CD14-positive monocyte (primary cell): Measurements from ENCODE around the gene ZNF827. TPM values are rescaled to one million over a fixed set of nuclear protein-coding genes. Genes with fewer than 3 reads are reported as not detected.

Experiments
- DNase-seq, 3 donors: peaks; one replicate each; pipeline ENCODE4 v3.0.0-alpha.2; 2011 to 2022
- H2AFZ ChIP-seq: 2 replicates; pipeline ENCODE4 v1.6.0; 2012; ENCODE audit warnings: mild to moderate bottlenecking, low read depth, low read length, inconsistent platforms; ENCODE audit not compliant: insufficient read depth, poor library complexity, severe bottlenecking
- H3K27ac ChIP-seq, 2 donors: 1 replicate in 1 of 2; 2 replicates in 1 of 2; pipeline ENCODE4 v1.5.1; 2012 to 2013; ENCODE audit warnings: low read length in 2 of 2, control low read depth in 1 of 2, inconsistent platforms in 1 of 2, low read depth in 1 of 2, mild to moderate bottlenecking in 1 of 2
- H3K27me3 ChIP-seq, 2 donors: one replicate each; pipeline versions ENCODE4 v1.6.0 to v1.6.1; 2011 to 2013; ENCODE audit warnings: low read length in 2 of 2; ENCODE audit not compliant: control insufficient read depth in 2 of 2, insufficient read depth in 2 of 2
- H3K36me3 ChIP-seq, 2 donors: replicated peaks in 1 of 2; 1 replicate in 1 of 2; 2 replicates in 1 of 2; pipeline versions ENCODE4 v1.5.1 to v1.6.1; 2012 to 2013; ENCODE audit warnings: low read length in 2 of 2, control low read depth in 1 of 2, inconsistent platforms in 1 of 2, mild to moderate bottlenecking in 1 of 2; ENCODE audit not compliant: insufficient read depth in 2 of 2, control insufficient read depth in 1 of 2
- H3K4me1 ChIP-seq, 2 donors: 1 replicate in 1 of 2; 2 replicates in 1 of 2; pipeline versions ENCODE4 v1.5.1 to v1.6.1; 2012 to 2013; ENCODE audit warnings: low read length in 2 of 2, control low read depth in 1 of 2, inconsistent platforms in 1 of 2, mild to moderate bottlenecking in 1 of 2, moderate library complexity in 1 of 2; ENCODE audit not compliant: insufficient read depth in 2 of 2, control insufficient read depth in 1 of 2
- H3K4me2 ChIP-seq: replicated peaks from 2 replicates; pipeline ENCODE3; 2012; ENCODE audit warnings: low read length, moderate library complexity, mild to moderate bottlenecking; ENCODE audit not compliant: poor library complexity, severe bottlenecking; ENCODE audit errors: extremely low read depth
- H3K4me3 ChIP-seq, 3 experiments: fragments of 200-600 bp in 1 of 3; sonication (generic) in 1 of 3; replicated peaks in 1 of 3; 1 replicate in 2 of 3; 2 replicates in 1 of 3; pipeline ENCODE4 v1.5.1; 2011 to 2013; ENCODE audit warnings: low read length in 3 of 3, mild to moderate bottlenecking in 3 of 3, control low read depth in 2 of 3, low read depth in 2 of 3, inconsistent platforms in 1 of 3, moderate library complexity in 1 of 3
- H3K79me2 ChIP-seq: 2 replicates; pipeline ENCODE4 v1.6.0; 2012; ENCODE audit warnings: mild to moderate bottlenecking, control low read depth, inconsistent platforms, low read length, moderate library complexity; ENCODE audit not compliant: insufficient read depth
- H3K9ac ChIP-seq: 2 replicates; pipeline ENCODE4 v1.6.0; 2017; ENCODE audit warnings: low read length, mild to moderate bottlenecking; ENCODE audit not compliant: insufficient read depth, poor library complexity, severe bottlenecking
- H3K9me3 ChIP-seq, 2 donors: replicated peaks in 1 of 2; 1 replicate in 1 of 2; 2 replicates in 1 of 2; pipeline versions ENCODE4 v1.5.1 to v1.6.1; 2012 to 2013; ENCODE audit warnings: low read length in 2 of 2, control low read depth in 1 of 2; ENCODE audit not compliant: control insufficient read depth in 1 of 2, insufficient read depth in 1 of 2
- H4K20me1 ChIP-seq: 2 replicates; pipeline ENCODE4 v1.6.0; 2012; ENCODE audit warnings: mild to moderate bottlenecking, low read length, control low read depth, moderate library complexity; ENCODE audit not compliant: insufficient read depth
- H3K27ac Mint-ChIP-seq, 7 donors: one replicate each; pipeline ENCODE4 v1.8.0; 2020; ENCODE audit warnings: mild to moderate bottlenecking in 7 of 7, mixed read lengths in 7 of 7, moderate library complexity in 6 of 7, inconsistent platforms in 2 of 7
- H3K27me3 Mint-ChIP-seq, 3 donors: one replicate each; pipeline ENCODE4 v1.8.0; 2021 to 2022; ENCODE audit warnings: low read depth in 3 of 3, mild to moderate bottlenecking in 3 of 3, mixed read lengths in 3 of 3, moderate library complexity in 3 of 3, inconsistent platforms in 1 of 3
- H3K36me3 Mint-ChIP-seq, 2 donors: one replicate each; pipeline ENCODE4 v1.8.0; 2020; ENCODE audit warnings: mixed read lengths in 2 of 2, inconsistent platforms in 1 of 2, mild to moderate bottlenecking in 1 of 2
- H3K4me1 Mint-ChIP-seq: one replicate; pipeline ENCODE4 v1.8.0; 2020; ENCODE audit warnings: mild to moderate bottlenecking, mixed read lengths
- H3K4me3 Mint-ChIP-seq, 2 donors: one replicate each; pipeline ENCODE4 v1.8.0; 2020; ENCODE audit warnings: mild to moderate bottlenecking in 2 of 2, mixed read lengths in 2 of 2, moderate library complexity in 1 of 2
- H3K9me3 Mint-ChIP-seq, 7 donors: one replicate each; pipeline ENCODE4 v1.8.0; 2020 to 2022; ENCODE audit warnings: mixed read lengths in 7 of 7, mild to moderate bottlenecking in 6 of 7, moderate library complexity in 6 of 7, inconsistent platforms in 2 of 7
- WGBS: methylation state at CpG from one replicate; pipeline ENCODE4 v1.1.5; 2013; ENCODE audit warnings: missing lambda C conversion rate; ENCODE audit not compliant: insufficient coverage; 5-methylcytosine and 5-hydroxymethylcytosine counted together
- intact Hi-C, 2 donors: fragments of 100-400 bp; cut with micrococcal nuclease; formaldehyde crosslinking; loops; one replicate each; pipeline versions ENCODE4 v1.15.0 to v1.15.1; 2023
- polyA plus RNA-seq, 3 donors: library from polyadenylated mRNA; depleted of rRNA in 1 of 3; unstranded in 2 of 3; stranded (reverse) in 1 of 3; fragments of 300-500 nt in 2 of 3; fragments of >200 nt in 1 of 3; fragmentation: Illumina TruSeq in 2 of 3; gene quantifications; 1 replicate in 2 of 3; 2 replicates in 1 of 3; pipeline ENCODE4 v1.2.3, GENCODE V29; 2012 to 2021
- TF ChIP-seq, protein P1 (sequence below): fragments of 200-600 bp; IDR thresholded peaks from one replicate; pipeline ENCODE4 v1.8.0; 2022; ENCODE audit warnings: antibody characterized with exemption, mild to moderate bottlenecking

The ZNF827 gene
- polyA plus RNA-seq, 3 donors, result 0.04 TPM; not detected in 2

DNA sequence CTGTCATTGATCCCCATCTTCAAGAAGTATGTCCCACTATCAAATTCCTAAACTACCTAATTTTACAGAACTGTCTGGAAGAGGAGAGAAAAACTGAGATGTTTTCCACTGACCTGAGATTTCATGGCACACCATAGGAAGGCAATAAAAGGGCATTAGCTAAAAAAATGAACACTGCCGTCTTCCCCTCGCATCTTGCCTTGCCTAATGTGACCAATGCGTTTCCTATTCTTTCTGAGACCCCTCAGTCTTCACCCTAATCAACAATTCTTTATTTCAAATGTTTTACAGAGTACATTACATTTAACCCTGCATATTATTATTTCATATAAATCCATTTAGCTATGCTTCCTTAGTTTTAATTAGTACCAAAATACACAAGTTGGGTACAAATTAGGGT is 43.6 kb downstream of the ZNF827 start:
- WGBS, result 100% methylated on average over 3 of the region's 3 CpGs
- TF ChIP-seq, protein P1, sequence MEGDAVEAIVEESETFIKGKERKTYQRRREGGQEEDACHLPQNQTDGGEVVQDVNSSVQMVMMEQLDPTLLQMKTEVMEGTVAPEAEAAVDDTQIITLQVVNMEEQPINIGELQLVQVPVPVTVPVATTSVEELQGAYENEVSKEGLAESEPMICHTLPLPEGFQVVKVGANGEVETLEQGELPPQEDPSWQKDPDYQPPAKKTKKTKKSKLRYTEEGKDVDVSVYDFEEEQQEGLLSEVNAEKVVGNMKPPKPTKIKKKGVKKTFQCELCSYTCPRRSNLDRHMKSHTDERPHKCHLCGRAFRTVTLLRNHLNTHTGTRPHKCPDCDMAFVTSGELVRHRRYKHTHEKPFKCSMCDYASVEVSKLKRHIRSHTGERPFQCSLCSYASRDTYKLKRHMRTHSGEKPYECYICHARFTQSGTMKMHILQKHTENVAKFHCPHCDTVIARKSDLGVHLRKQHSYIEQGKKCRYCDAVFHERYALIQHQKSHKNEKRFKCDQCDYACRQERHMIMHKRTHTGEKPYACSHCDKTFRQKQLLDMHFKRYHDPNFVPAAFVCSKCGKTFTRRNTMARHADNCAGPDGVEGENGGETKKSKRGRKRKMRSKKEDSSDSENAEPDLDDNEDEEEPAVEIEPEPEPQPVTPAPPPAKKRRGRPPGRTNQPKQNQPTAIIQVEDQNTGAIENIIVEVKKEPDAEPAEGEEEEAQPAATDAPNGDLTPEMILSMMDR, result no peak
- H3K27me3 Mint-ChIP-seq, result no peaks in the 10 kb centered on the region

DNA sequence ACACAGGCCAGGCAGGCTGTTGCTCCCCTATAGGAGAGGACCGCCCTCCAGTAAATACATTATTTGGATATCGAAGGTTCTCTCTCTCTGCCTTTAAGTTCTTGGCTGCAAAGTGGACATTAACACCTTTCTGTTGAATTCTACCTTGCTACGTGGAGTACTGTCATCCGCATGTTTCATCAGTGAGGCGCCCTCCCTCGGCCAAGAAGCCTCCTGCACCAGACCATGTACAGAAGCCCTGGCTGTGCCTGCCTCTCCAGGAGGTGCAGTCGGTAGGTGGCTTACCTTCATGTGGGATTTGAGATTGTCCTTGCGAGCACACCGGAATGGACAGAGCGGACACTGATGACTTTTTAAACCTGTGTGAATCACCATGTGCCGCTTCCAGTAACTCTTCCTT is 46.7 kb downstream of the ZNF827 start:
- Histone ChIP-seq H3K4me3 (no peak overlapping the region), H2AFZ (no peak overlapping the region), H3K27me3 (no peaks in the 10 kb centered on the region), H3K27ac (no peak overlapping the region), H3K79me2 (no peaks in the 10 kb centered on the region), H3K4me1 (no peaks in the 10 kb centered on the region), H4K20me1 (no peaks in the 10 kb centered on the region), H3K36me3 (no peaks in the 10 kb centered on the region), H3K4me2 (no peak overlapping the region), H3K9ac (no peak overlapping the region), H3K9me3 (no peaks in the 10 kb centered on the region)
- no peaks in the 10 kb centered on the region for H3K9me3 Mint-ChIP-seq
- TF ChIP-seq, protein P1, result no peak
- no peaks in the 10 kb centered on the region for H3K27me3 Mint-ChIP-seq
- no peak overlapping the region for H3K27ac Mint-ChIP-seq
- DNase-seq, result no peak
- H3K36me3 Mint-ChIP-seq, result no peaks in the 10 kb centered on the region
- peaks cover 4% of the 10 kb centered on the region for H3K4me1 Mint-ChIP-seq
- intact Hi-C loops, result no loop called here
- H3K4me3 Mint-ChIP-seq, result no peak overlapping the region
- 96% methylated on average over 7 of the region's 11 CpGs for WGBS

More for the DNA sequence above, 43.6 kb downstream of the ZNF827 start:
- Histone ChIP-seq H3K9me3 (no peaks in the 10 kb centered on the region), H3K27me3 (no peaks in the 10 kb centered on the region), H3K9ac (no peak overlapping the region), H3K36me3 (no peaks in the 10 kb centered on the region), H2AFZ (no peak overlapping the region), H3K27ac (no peak overlapping the region), H3K4me3 (no peak overlapping the region), H3K4me2 (no peak overlapping the region), H3K4me1 (no peaks in the 10 kb centered on the region), H4K20me1 (no peaks in the 10 kb centered on the region), H3K79me2 (no peaks in the 10 kb centered on the region)
- Mint-ChIP-seq H3K9me3 (no peaks in the 10 kb centered on the region), H3K36me3 (no peaks in the 10 kb centered on the region), H3K4me1 (peaks cover 4% of the 10 kb centered on the region), H3K27ac (no peak overlapping the region), H3K4me3 (no peak overlapping the region)
- no peak for DNase-seq
- intact Hi-C loops, result no loop called here
